KMS-11 (cell line): ENCODE measurements around the gene ITPR2.

ENCODE experiments used
- H2AFZ ChIP-seq: fragments of 200-600 bp; sonication (generic); 2 replicates; pipeline ENCODE4 v1.6.1; 2016; ENCODE audit warnings: antibody characterized with exemption, mixed run types, low read depth
- H3K27ac ChIP-seq: fragments of 200-600 bp; sonication (generic); 2 replicates; pipeline ENCODE4 v1.6.1; 2016; ENCODE audit warnings: mild to moderate bottlenecking, mixed run types
- H3K27me3 ChIP-seq: fragments of 200-600 bp; sonication (generic); 2 replicates; pipeline ENCODE4 v1.6.1; 2017; ENCODE audit warnings: mild to moderate bottlenecking, low read depth, mixed run types, moderate library complexity; ENCODE audit not compliant: insufficient read depth
- H3K36me3 ChIP-seq: fragments of 200-600 bp; sonication (generic); 2 replicates; pipeline ENCODE4 v1.6.1; 2017; ENCODE audit warnings: mild to moderate bottlenecking, mixed run types; ENCODE audit not compliant: insufficient read depth
- H3K4me1 ChIP-seq: fragments of 200-600 bp; sonication (generic); 2 replicates; pipeline ENCODE4 v1.6.1; 2016; ENCODE audit warnings: mild to moderate bottlenecking, low read depth, mixed run types; ENCODE audit not compliant: poor library complexity, severe bottlenecking
- H3K4me2 ChIP-seq: fragments of 200-600 bp; sonication (generic); 2 replicates; pipeline ENCODE4 v1.7.0; 2016; ENCODE audit warnings: mild to moderate bottlenecking, mixed run types
- H3K4me3 ChIP-seq: fragments of 200-600 bp; sonication (generic); IDR thresholded peaks from 2 replicates; pipeline ENCODE4 v1.6.1; 2017; ENCODE audit warnings: low read depth, low read length, mixed read lengths; ENCODE audit not compliant: insufficient read depth
- H3K79me2 ChIP-seq: fragments of 200-600 bp; sonication (generic); 2 replicates; pipeline ENCODE4 v1.6.1; 2016; ENCODE audit warnings: low read depth, mixed run types; ENCODE audit not compliant: insufficient read depth
- H3K9ac ChIP-seq: fragments of 200-600 bp; sonication (generic); 2 replicates; pipeline ENCODE4 v1.6.1; 2016; ENCODE audit warnings: mild to moderate bottlenecking, mixed run types
- H4K20me1 ChIP-seq: fragments of 200-600 bp; sonication (generic); 2 replicates; pipeline ENCODE4 v1.6.1; 2016; ENCODE audit warnings: mild to moderate bottlenecking, mixed run types; ENCODE audit not compliant: insufficient read depth
- CTCF ChIP-seq: fragments of 200-600 bp; sonication (generic); conservative IDR thresholded peaks from 2 replicates; pipeline ENCODE4 v1.6.1; 2017; ENCODE audit warnings: low read depth, mild to moderate bottlenecking, antibody characterized with exemption, low read length, moderate library complexity, mixed read lengths

Gene ITPR2

GRCh38 chr12:26808766-26809476, 24.1 kb downstream of the ITPR2 start:
- Histone ChIP-seq H3K4me1 (no peaks in the 10 kb centered on the region), H3K9ac (no peak overlapping the region), H3K27me3 (no peaks in the 10 kb centered on the region), H3K4me2 (no peak overlapping the region), H3K36me3 (no peaks in the 10 kb centered on the region), H3K4me3 (no peak overlapping the region), H4K20me1 (no peaks in the 10 kb centered on the region), H2AFZ (no peak overlapping the region), H3K27ac (no peak overlapping the region), H3K79me2 (no peaks in the 10 kb centered on the region)
- no peak for TF ChIP-seq CTCF

GRCh38 chr12:26807292-26807691, 25.7 kb downstream of the ITPR2 start:
- TF ChIP-seq CTCF = no peak
- H4K20me1 ChIP-seq = no peaks in the 10 kb centered on the region
- no peaks in the 10 kb centered on the region for H3K4me1 ChIP-seq
- H3K4me2 ChIP-seq = no peak overlapping the region
- no peak overlapping the region for H3K27ac ChIP-seq
- no peaks in the 10 kb centered on the region for H3K79me2 ChIP-seq
- no peaks in the 10 kb centered on the region for H3K36me3 ChIP-seq
- H3K4me3 ChIP-seq = no peak overlapping the region
- no peak overlapping the region for H2AFZ ChIP-seq
- H3K27me3 ChIP-seq = no peaks in the 10 kb centered on the region
- H3K9ac ChIP-seq = no peak overlapping the region

- no peak overlapping the region for H3K27ac ChIP-seq
- no peaks in the 10 kb centered on the region for H3K27me3 ChIP-seq
- H3K9ac ChIP-seq = no peak overlapping the region
Observed at GRCh38 chr12:26806556-26806955, 26.4 kb downstream of the ITPR2 start.

GRCh38 chr12:26805401-26805971, 27.5 kb downstream of the ITPR2 start:
- H3K9ac ChIP-seq = no peak overlapping the region
- TF ChIP-seq CTCF = no peak
- no peaks in the 10 kb centered on the region for H4K20me1 ChIP-seq
- peaks cover 13% of the 10 kb centered on the region for H3K4me1 ChIP-seq
- no peaks in the 10 kb centered on the region for H3K36me3 ChIP-seq
- no peak overlapping the region for H3K4me3 ChIP-seq
- H3K79me2 ChIP-seq = no peaks in the 10 kb centered on the region
- no peak overlapping the region for H3K4me2 ChIP-seq
- H3K27me3 ChIP-seq = no peaks in the 10 kb centered on the region
- no peak overlapping the region for H3K27ac ChIP-seq
- no peak overlapping the region for H2AFZ ChIP-seq

More at GRCh38 chr12:26806556-26806955, 26.4 kb downstream of the ITPR2 start:
- no peak overlapping the region for H3K4me2 ChIP-seq
- H3K36me3 ChIP-seq = no peaks in the 10 kb centered on the region
- TF ChIP-seq CTCF = no peak
- no peaks in the 10 kb centered on the region for H4K20me1 ChIP-seq
- H2AFZ ChIP-seq = no peak overlapping the region
- no peaks in the 10 kb centered on the region for H3K79me2 ChIP-seq
- peaks cover 4% of the 10 kb centered on the region for H3K4me1 ChIP-seq
- no peak overlapping the region for H3K4me3 ChIP-seq
